ENCODE data around the gene CHN2. TPM values are rescaled to one million over a fixed set of nuclear protein-coding genes. Genes with fewer than 3 reads are reported as not detected.
A peak's percentile ranks its signal among the peaks of the same experiment; 100 is the strongest.

Gene CHN2
- total RNA-seq, 1 experiment from 2014 or later, result 5.0 TPM

GRCh38 chr7:29154076-29154475, 40.5 kb upstream of the CHN2 start (continued):
- TF ChIP-seq MLX (CRISPR knock-in tag; IDR thresholded peaks at IDR 0.05) (no peak), IRF2 (CRISPR knock-in tag; IDR thresholded peaks at IDR 0.05; ENCODE audit: borderline replicate concordance, low read depth) (no peak), JUN (CRISPR knock-in tag; IDR thresholded peaks at IDR 0.05) (no peak), ZNF219 (CRISPR knock-in tag; IDR thresholded peaks at IDR 0.05; ENCODE audit: borderline replicate concordance) (no peak), TEAD4 (CRISPR knock-in tag; IDR thresholded peaks at IDR 0.05) (no peak), ZMAT4 (CRISPR knock-in tag; IDR thresholded peaks at IDR 0.05) (no peak), ATF3 (CRISPR knock-in tag; conservative IDR thresholded peaks at IDR 0.05) (no peak), ZNF232 (CRISPR knock-in tag; IDR thresholded peaks at IDR 0.05) (no peak), NFE2L1 (CRISPR knock-in tag; IDR thresholded peaks at IDR 0.05) (no peak), CREM (CRISPR knock-in tag; IDR thresholded peaks at IDR 0.05) (no peak), TP53 (CRISPR knock-in tag; IDR thresholded peaks at IDR 0.05) (no peak), TEAD1 (CRISPR knock-in tag; IDR thresholded peaks at IDR 0.05) (no peak)

GRCh38 chr7:29156907-29157452, 37.6 kb upstream of the CHN2 start:
- ATAC-seq, result peak; percentile 67; the same call in 1 of the 2 replicates
- POLR2A ChIA-PET, result interaction anchor here (1.1 kb wide), 1 partner anchor 13 kb away, joined by 4 read pairs; no protein-coding TSS in a partner anchor

More at GRCh38 chr7:29156907-29157452, 37.6 kb upstream of the CHN2 start:
- H3K4me3 Mint-ChIP-seq, result no peak overlapping the region
- H3K9me3 Mint-ChIP-seq, result peaks cover 13% of the 10 kb centered on the region; the same call in 1 of the 2 replicates
- H3K4me1 Mint-ChIP-seq, result peaks cover 13% of the 10 kb centered on the region
- TF ChIP-seq NFYB (CRISPR knock-in tag; conservative IDR thresholded peaks at IDR 0.05; ENCODE audit: low read depth) (no peak), TCF7 (CRISPR knock-in tag; IDR thresholded peaks at IDR 0.05; ENCODE audit: low read depth) (no peak), NFE2L1 (CRISPR knock-in tag; IDR thresholded peaks at IDR 0.05) (no peak), PREB (CRISPR knock-in tag; IDR thresholded peaks at IDR 0.05; ENCODE audit: borderline replicate concordance) (no peak), E2F5 (CRISPR knock-in tag; IDR thresholded peaks at IDR 0.05) (no peak), STAT6 (CRISPR knock-in tag; conservative IDR thresholded peaks at IDR 0.05; ENCODE audit: low read depth) (no peak)
- no peaks in the 10 kb centered on the region for H3K27me3 Mint-ChIP-seq (ENCODE audit: low read depth)
- CTCF ChIA-PET, result interaction anchor here (0.6 to 3.0 kb wide), 6 partner anchors 16 to 287 kb away, joined by 3 to 27 read pairs (median 4); no protein-coding TSS in a partner anchor
- peaks cover 16% of the 10 kb centered on the region for H3K36me3 Mint-ChIP-seq
- no peak for DNase-seq (ENCODE audit: low spot score)
- H3K27ac Mint-ChIP-seq, result no peak overlapping the region

All from WTC11 (cell line).